ENCODE data around the gene DKK2.

DKK2 gene

GRCh38 chr4:107008115-107008514 lies 28.0 kb downstream of the DKK2 start:
- no peaks in the 10 kb centered on the region for H3K27me3 ChIP-seq (ENCODE audit: control insufficient read depth, insufficient read depth, low read length)
- H3K4me2 ChIP-seq (ENCODE audit: low read length), result no peak overlapping the region
- H2AFZ ChIP-seq, result no peak overlapping the region
- H3K79me2 ChIP-seq, result no peaks in the 10 kb centered on the region
- no peaks in the 10 kb centered on the region for H3K36me3 ChIP-seq (ENCODE audit: control insufficient read depth, insufficient read depth, low read length)
- no peak overlapping the region for H3K9ac ChIP-seq
- no peak overlapping the region for H3K27ac ChIP-seq
- H3K4me3 ChIP-seq (ENCODE audit: low read depth, low read length), result no peak overlapping the region
- no peaks in the 10 kb centered on the region for H3K9me3 ChIP-seq (ENCODE audit: control insufficient read depth, low read length)
- TF ChIP-seq, protein P1, sequence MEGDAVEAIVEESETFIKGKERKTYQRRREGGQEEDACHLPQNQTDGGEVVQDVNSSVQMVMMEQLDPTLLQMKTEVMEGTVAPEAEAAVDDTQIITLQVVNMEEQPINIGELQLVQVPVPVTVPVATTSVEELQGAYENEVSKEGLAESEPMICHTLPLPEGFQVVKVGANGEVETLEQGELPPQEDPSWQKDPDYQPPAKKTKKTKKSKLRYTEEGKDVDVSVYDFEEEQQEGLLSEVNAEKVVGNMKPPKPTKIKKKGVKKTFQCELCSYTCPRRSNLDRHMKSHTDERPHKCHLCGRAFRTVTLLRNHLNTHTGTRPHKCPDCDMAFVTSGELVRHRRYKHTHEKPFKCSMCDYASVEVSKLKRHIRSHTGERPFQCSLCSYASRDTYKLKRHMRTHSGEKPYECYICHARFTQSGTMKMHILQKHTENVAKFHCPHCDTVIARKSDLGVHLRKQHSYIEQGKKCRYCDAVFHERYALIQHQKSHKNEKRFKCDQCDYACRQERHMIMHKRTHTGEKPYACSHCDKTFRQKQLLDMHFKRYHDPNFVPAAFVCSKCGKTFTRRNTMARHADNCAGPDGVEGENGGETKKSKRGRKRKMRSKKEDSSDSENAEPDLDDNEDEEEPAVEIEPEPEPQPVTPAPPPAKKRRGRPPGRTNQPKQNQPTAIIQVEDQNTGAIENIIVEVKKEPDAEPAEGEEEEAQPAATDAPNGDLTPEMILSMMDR (IDR thresholded peaks at IDR 0.05), result no peak
- H3K4me1 ChIP-seq, result no peaks in the 10 kb centered on the region

- Histone ChIP-seq H3K4me1 (no peaks in the 10 kb centered on the region), H3K9ac (no peak overlapping the region), H3K4me2 (ENCODE audit: low read length) (no peak overlapping the region), H3K4me3 (ENCODE audit: low read depth, low read length) (no peak overlapping the region), H3K27me3 (ENCODE audit: control insufficient read depth, insufficient read depth, low read length) (no peaks in the 10 kb centered on the region), H3K27ac (no peak overlapping the region), H3K36me3 (ENCODE audit: control insufficient read depth, insufficient read depth, low read length) (no peaks in the 10 kb centered on the region), H3K79me2 (no peaks in the 10 kb centered on the region), H3K9me3 (ENCODE audit: control insufficient read depth, low read length) (no peaks in the 10 kb centered on the region), H2AFZ (no peak overlapping the region)
- TF ChIP-seq, protein P1 (IDR thresholded peaks at IDR 0.05), result no peak
Measured at GRCh38 chr4:107006218-107006617, 29.9 kb downstream of the DKK2 start.

DNA sequence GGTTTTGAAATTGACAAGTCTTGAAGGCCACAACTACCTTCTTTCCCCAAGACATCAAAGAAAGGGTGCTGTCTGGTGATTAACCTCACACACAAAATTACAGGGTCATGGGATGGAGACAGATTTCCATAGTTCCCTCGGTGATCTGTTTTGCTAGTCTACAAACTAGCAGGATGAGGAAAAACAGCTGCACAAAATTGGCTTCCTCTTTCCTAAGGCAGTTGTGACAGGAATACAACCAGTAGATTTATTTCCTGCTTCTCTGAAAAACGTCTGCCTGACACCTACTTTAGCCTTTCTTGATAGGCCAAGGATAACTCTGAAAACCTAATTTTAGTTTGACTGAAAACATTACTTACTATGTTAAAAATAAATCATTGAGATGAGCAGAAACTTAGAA lies 39.6 kb downstream of the DKK2 start:
- Histone ChIP-seq H3K9ac (no peak overlapping the region), H3K36me3 (ENCODE audit: control insufficient read depth, insufficient read depth, low read length) (no peaks in the 10 kb centered on the region), H3K4me3 (ENCODE audit: low read depth, low read length) (no peak overlapping the region), H3K4me2 (ENCODE audit: low read length) (no peak overlapping the region), H3K9me3 (ENCODE audit: control insufficient read depth, low read length) (no peaks in the 10 kb centered on the region), H3K4me1 (no peaks in the 10 kb centered on the region), H2AFZ (no peak overlapping the region), H3K27ac (no peak overlapping the region), H3K27me3 (ENCODE audit: control insufficient read depth, insufficient read depth, low read length) (no peaks in the 10 kb centered on the region), H3K79me2 (no peaks in the 10 kb centered on the region)
- TF ChIP-seq, protein P1 (IDR thresholded peaks at IDR 0.05), result no peak

DNA sequence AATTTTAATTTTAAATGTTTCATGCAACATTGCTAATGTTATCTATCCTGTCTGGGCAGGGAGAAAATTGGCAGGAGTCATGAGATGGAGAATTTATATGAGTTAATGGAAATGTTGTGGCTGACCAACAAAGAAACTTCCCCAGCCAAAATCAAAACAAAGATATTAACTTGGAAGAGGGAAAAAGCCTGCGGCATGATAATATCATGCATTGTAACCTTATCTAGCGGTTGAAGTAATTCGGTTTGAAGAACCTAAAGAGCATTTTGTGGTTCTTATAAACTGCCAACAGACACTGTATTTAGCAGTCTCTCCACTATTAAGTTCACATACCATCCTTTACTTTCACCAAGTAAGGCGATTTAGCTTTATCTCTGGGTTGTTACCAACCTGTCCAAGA lies 42.3 kb downstream of the DKK2 start:
- Histone ChIP-seq H3K4me1 (no peaks in the 10 kb centered on the region), H3K4me2 (ENCODE audit: low read length) (no peak overlapping the region), H3K36me3 (ENCODE audit: control insufficient read depth, insufficient read depth, low read length) (no peaks in the 10 kb centered on the region), H3K27ac (no peak overlapping the region), H3K4me3 (ENCODE audit: low read depth, low read length) (no peak overlapping the region), H3K9ac (no peak overlapping the region), H2AFZ (no peak overlapping the region), H3K27me3 (ENCODE audit: control insufficient read depth, insufficient read depth, low read length) (no peaks in the 10 kb centered on the region), H3K9me3 (ENCODE audit: control insufficient read depth, low read length) (no peaks in the 10 kb centered on the region), H3K79me2 (no peaks in the 10 kb centered on the region)
- TF ChIP-seq, protein P1 (IDR thresholded peaks at IDR 0.05), result no peak

GRCh38 chr4:106987311-106987710 lies 48.8 kb downstream of the DKK2 start:
- Histone ChIP-seq H3K9me3 (ENCODE audit: control insufficient read depth, low read length) (no peaks in the 10 kb centered on the region), H3K27me3 (ENCODE audit: control insufficient read depth, insufficient read depth, low read length) (no peaks in the 10 kb centered on the region)

More at GRCh38 chr4:106987311-106987710, 48.8 kb downstream of the DKK2 start:
- Histone ChIP-seq H3K9ac (no peak overlapping the region), H3K4me1 (no peaks in the 10 kb centered on the region), H3K36me3 (ENCODE audit: control insufficient read depth, insufficient read depth, low read length) (no peaks in the 10 kb centered on the region), H3K4me3 (ENCODE audit: low read depth, low read length) (no peak overlapping the region), H3K4me2 (ENCODE audit: low read length) (no peak overlapping the region), H3K27ac (no peak overlapping the region), H3K79me2 (no peaks in the 10 kb centered on the region), H2AFZ (no peak overlapping the region)
- TF ChIP-seq, protein P1 (IDR thresholded peaks at IDR 0.05), result no peak

Measured in parathyroid adenoma (tissue), 2 donors.